ENCODE data around the gene CD53.

GRCh38 chr1:110948038-110948810 lies 75.3 kb downstream of the CD53 start:
- TF ChIP-seq POLR2A (IDR thresholded peaks at IDR 0.05) (no peak), CTCF (IDR thresholded peaks at IDR 0.05) (no peak)

Measured in vagina (tissue), 2 donors.